Astrocyte (in vitro differentiated cells and primary cell): ENCODE measurements around the gene ANKS1A.

Experiments
- CTCF ChIP-seq: IDR thresholded peaks from 2 replicates; pipeline ENCODE4 v1.5.1; 2011; ENCODE audit warnings: low read depth, mild to moderate bottlenecking, inconsistent platforms, low read length, moderate library complexity; ENCODE audit not compliant: insufficient read depth
- EZH2 ChIP-seq: IDR thresholded peaks from 2 replicates; pipeline ENCODE4 v1.6.1; 2012; ENCODE audit warnings: mild to moderate bottlenecking, low read length, inconsistent platforms; ENCODE audit not compliant: insufficient read depth

- TF ChIP-seq EZH2 (no peak), CTCF (no peak)
Observed at GRCh38 chr6:34928695-34929094, 39.6 kb downstream of the ANKS1A start.
